Activated CD4-positive, CD25-positive, alpha-beta regulatory T cell (primary cell): ENCODE measurements around the gene EPB41L3.
"Not testable (repeated sequence)": the region's sequence is repeated elsewhere in the genome, so short reads cannot be mapped to it uniquely, and the experiment has no call there.

ENCODE experiments used
- DNase-seq, 4 experiments: peaks; one replicate each; lab custom pipeline; 2025; lab: John Stamatoyannopoulos, UW

EPB41L3 gene

GRCh38 chr18:5530629-5531178, 13.1 kb downstream of the EPB41L3 start:
- no peak for DNase-seq

GRCh38 chr18:5529471-5529870, 14.3 kb downstream of the EPB41L3 start:
- DNase-seq = no peak

GRCh38 chr18:5527603-5528002, 16.2 kb downstream of the EPB41L3 start:
- DNase-seq = no peak

- no peak for DNase-seq
Measured at GRCh38 chr18:5524660-5525059, 19.1 kb downstream of the EPB41L3 start.

- no peak for DNase-seq
Measured at GRCh38 chr18:5521000-5521399, 22.8 kb downstream of the EPB41L3 start.

- no peak for DNase-seq
Measured at GRCh38 chr18:5520464-5520863, 23.3 kb downstream of the EPB41L3 start.

GRCh38 chr18:5519448-5520298, 24.1 kb downstream of the EPB41L3 start:
- no peak for DNase-seq

GRCh38 chr18:5518899-5519371, 24.9 kb downstream of the EPB41L3 start:
- DNase-seq = no peak

GRCh38 chr18:5518179-5518770, 25.5 kb downstream of the EPB41L3 start:
- DNase-seq = no peak

- no peak for DNase-seq
Measured at GRCh38 chr18:5516841-5517240, 27.0 kb downstream of the EPB41L3 start.

GRCh38 chr18:5515011-5515784, 28.6 kb downstream of the EPB41L3 start:
- no peak for DNase-seq

- DNase-seq = no peak
Measured at GRCh38 chr18:5513947-5514346, 29.9 kb downstream of the EPB41L3 start.

- DNase-seq = no peak
Measured at GRCh38 chr18:5512176-5512575, 31.6 kb downstream of the EPB41L3 start.

- DNase-seq = not testable (repeated sequence)
Measured at GRCh38 chr18:5511541-5511940, 32.3 kb downstream of the EPB41L3 start.

GRCh38 chr18:5510135-5510846, 33.5 kb downstream of the EPB41L3 start:
- no peak for DNase-seq

GRCh38 chr18:5508821-5509220, 35.0 kb downstream of the EPB41L3 start:
- no peak for DNase-seq

GRCh38 chr18:5507756-5508155, 36.0 kb downstream of the EPB41L3 start:
- DNase-seq = no peak

- no peak for DNase-seq
Measured at GRCh38 chr18:5506174-5506573, 37.6 kb downstream of the EPB41L3 start.

GRCh38 chr18:5503740-5504139, 40.1 kb downstream of the EPB41L3 start:
- no peak for DNase-seq

GRCh38 chr18:5500158-5500939, 43.4 kb downstream of the EPB41L3 start:
- no peak for DNase-seq

- no peak for DNase-seq
Measured at GRCh38 chr18:5498452-5498851, 45.3 kb downstream of the EPB41L3 start.
